SK-N-SH treated with all-trans-retinoic acid at 6 μM for 48 hours (cell line): ENCODE measurements around the gene CAMK2A.

ENCODE experiments used
- ARNTL ChIP-seq: fragments of 450-650 bp; formaldehyde crosslinking; IDR thresholded peaks from 2 replicates; pipeline ENCODE4 v1.5.0; 2020; ENCODE audit warnings: low read depth, mild to moderate bottlenecking, moderate library complexity, borderline replicate concordance
- BACH2 ChIP-seq: fragments of 250-450 bp; sonication (Bioruptor Pico); IDR thresholded peaks from 2 replicates; pipeline ENCODE4 v1.9.0; 2021; ENCODE audit warnings: mild to moderate bottlenecking, borderline replicate concordance
- RARB ChIP-seq: fragments of 250-450 bp; sonication (Bioruptor Pico); IDR thresholded peaks from 2 replicates; pipeline ENCODE4 v1.8.0; 2021; ENCODE audit warnings: mild to moderate bottlenecking, moderate library complexity
- TOX ChIP-seq: fragments of 250-450 bp; sonication (Bioruptor Pico); IDR thresholded peaks from 2 replicates; pipeline ENCODE4 v1.8.0; 2021; ENCODE audit warnings: mild to moderate bottlenecking, moderate library complexity, borderline replicate concordance
- ZFP3 ChIP-seq: fragments of 250-450 bp; sonication (Bioruptor Pico); IDR thresholded peaks from 2 replicates; pipeline ENCODE4 v1.5.0; 2020; ENCODE audit warnings: mild to moderate bottlenecking, moderate library complexity
- ZNF8 ChIP-seq: fragments of 450-650 bp; formaldehyde crosslinking; IDR thresholded peaks from 2 replicates; pipeline ENCODE4 v1.5.0; 2020; ENCODE audit warnings: mild to moderate bottlenecking, moderate library complexity
- TF ChIP-seq, protein P1 (sequence below): fragments of 250-450 bp; sonication (Bioruptor Pico); IDR thresholded peaks from 2 replicates; pipeline ENCODE4 v1.5.1; 2020; ENCODE audit warnings: low read depth, mild to moderate bottlenecking, moderate library complexity
- TF ChIP-seq, protein P2 (sequence below): fragments of 250-450 bp; sonication (Bioruptor Pico); IDR thresholded peaks from 2 replicates; pipeline ENCODE4 v1.8.0; 2020; ENCODE audit warnings: mild to moderate bottlenecking, moderate library complexity, borderline replicate concordance
- TF ChIP-seq, protein P3 (sequence below): fragments of 250-450 bp; sonication (Bioruptor Pico); IDR thresholded peaks from 2 replicates; pipeline ENCODE4 v1.8.0; 2021; ENCODE audit warnings: low read depth, mild to moderate bottlenecking, moderate library complexity, borderline replicate concordance

DNA sequence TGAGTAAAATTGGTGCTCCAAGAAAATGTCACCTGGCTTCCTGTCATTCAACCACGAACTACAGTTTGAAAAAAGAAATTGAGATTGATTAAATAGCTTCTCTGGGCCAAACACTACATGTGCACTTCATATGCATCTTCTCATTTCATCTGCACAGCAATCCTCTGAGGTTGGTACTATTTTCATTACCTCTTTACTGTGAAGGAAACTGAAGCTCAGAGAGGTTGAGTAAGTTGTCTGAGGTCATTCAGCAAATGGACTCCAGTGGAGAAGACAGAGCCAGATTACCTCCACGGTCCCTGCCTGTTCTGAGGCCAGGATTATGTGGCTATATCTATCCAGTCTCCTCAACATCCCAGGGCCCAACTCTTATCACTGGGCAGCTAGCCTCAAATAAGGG, 53.3 kb downstream of the CAMK2A start:
- TF ChIP-seq, protein P1, sequence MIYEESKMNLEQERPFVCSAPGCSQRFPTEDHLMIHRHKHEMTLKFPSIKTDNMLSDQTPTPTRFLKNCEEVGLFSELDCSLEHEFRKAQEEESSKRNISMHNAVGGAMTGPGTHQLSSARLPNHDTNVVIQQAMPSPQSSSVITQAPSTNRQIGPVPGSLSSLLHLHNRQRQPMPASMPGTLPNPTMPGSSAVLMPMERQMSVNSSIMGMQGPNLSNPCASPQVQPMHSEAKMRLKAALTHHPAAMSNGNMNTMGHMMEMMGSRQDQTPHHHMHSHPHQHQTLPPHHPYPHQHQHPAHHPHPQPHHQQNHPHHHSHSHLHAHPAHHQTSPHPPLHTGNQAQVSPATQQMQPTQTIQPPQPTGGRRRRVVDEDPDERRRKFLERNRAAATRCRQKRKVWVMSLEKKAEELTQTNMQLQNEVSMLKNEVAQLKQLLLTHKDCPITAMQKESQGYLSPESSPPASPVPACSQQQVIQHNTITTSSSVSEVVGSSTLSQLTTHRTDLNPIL (CRISPR knock-in tag), result no peak
- TF ChIP-seq, protein P2, sequence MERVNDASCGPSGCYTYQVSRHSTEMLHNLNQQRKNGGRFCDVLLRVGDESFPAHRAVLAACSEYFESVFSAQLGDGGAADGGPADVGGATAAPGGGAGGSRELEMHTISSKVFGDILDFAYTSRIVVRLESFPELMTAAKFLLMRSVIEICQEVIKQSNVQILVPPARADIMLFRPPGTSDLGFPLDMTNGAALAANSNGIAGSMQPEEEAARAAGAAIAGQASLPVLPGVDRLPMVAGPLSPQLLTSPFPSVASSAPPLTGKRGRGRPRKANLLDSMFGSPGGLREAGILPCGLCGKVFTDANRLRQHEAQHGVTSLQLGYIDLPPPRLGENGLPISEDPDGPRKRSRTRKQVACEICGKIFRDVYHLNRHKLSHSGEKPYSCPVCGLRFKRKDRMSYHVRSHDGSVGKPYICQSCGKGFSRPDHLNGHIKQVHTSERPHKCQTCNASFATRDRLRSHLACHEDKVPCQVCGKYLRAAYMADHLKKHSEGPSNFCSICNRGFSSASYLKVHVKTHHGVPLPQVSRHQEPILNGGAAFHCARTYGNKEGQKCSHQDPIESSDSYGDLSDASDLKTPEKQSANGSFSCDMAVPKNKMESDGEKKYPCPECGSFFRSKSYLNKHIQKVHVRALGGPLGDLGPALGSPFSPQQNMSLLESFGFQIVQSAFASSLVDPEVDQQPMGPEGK (CRISPR knock-in tag), result no peak
- TF ChIP-seq BACH2 (CRISPR knock-in tag) (no peak), ZFP3 (CRISPR knock-in tag) (no peak), ARNTL (CRISPR knock-in tag) (no peak), RARB (CRISPR knock-in tag) (no peak), ZNF8 (CRISPR knock-in tag) (no peak), TOX (CRISPR knock-in tag) (no peak)
- TF ChIP-seq, protein P3, sequence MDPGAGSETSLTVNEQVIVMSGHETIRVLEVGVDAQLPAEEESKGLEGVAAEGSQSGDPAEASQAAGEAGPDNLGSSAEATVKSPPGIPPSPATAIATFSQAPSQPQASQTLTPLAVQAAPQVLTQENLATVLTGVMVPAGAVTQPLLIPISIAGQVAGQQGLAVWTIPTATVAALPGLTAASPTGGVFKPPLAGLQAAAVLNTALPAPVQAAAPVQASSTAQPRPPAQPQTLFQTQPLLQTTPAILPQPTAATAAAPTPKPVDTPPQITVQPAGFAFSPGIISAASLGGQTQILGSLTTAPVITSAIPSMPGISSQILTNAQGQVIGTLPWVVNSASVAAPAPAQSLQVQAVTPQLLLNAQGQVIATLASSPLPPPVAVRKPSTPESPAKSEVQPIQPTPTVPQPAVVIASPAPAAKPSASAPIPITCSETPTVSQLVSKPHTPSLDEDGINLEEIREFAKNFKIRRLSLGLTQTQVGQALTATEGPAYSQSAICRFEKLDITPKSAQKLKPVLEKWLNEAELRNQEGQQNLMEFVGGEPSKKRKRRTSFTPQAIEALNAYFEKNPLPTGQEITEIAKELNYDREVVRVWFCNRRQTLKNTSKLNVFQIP (CRISPR knock-in tag), result no peak
